Hypothalamus (tissue), 51 donors: ENCODE results near the gene PARP16.
A peak's percentile ranks its signal among the peaks of the same experiment; 100 is the strongest.
"Not testable (repeated sequence)": the region's sequence is repeated elsewhere in the genome, so short reads cannot be mapped to it uniquely, and the experiment has no call there.

ENCODE experiments used
- DNase-seq, 51 donors: peaks; one replicate each; lab custom pipeline; 2025; lab: John Stamatoyannopoulos, UW

The PARP16 gene

DNA sequence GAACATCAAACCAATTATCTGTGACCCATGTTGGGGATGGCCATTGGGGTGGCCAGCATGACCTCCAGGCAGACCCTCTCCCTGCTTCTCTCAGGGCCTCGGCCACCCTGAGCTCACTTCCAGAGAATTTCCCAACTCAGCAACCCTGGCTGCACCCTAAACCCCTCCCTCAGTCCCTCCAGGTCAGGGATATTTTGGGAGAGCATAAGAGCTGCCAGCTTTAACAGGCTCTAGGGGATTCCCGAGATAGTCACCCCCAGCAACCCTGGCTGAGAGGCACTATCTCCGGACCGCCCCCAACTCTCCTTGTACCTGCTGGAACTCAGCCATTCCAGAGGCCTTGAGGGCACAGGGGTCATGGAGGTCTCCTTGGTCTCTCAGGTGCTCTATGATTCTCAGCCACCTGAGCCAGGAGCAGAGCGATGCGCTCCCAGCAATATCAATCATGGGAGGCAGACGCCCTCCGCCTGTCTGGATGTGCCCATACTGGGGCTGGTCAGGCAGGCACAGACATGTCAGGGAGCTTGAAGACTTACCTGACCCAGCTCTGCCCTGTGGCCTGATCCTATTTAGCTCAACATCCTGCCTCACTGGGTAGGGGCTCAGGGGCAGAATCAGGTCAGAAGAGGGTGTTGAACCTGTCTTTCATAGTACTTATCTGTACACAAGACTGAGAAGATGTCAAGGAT, 40.5 kb downstream of the PARP16 start:
- no peak for DNase-seq

DNA sequence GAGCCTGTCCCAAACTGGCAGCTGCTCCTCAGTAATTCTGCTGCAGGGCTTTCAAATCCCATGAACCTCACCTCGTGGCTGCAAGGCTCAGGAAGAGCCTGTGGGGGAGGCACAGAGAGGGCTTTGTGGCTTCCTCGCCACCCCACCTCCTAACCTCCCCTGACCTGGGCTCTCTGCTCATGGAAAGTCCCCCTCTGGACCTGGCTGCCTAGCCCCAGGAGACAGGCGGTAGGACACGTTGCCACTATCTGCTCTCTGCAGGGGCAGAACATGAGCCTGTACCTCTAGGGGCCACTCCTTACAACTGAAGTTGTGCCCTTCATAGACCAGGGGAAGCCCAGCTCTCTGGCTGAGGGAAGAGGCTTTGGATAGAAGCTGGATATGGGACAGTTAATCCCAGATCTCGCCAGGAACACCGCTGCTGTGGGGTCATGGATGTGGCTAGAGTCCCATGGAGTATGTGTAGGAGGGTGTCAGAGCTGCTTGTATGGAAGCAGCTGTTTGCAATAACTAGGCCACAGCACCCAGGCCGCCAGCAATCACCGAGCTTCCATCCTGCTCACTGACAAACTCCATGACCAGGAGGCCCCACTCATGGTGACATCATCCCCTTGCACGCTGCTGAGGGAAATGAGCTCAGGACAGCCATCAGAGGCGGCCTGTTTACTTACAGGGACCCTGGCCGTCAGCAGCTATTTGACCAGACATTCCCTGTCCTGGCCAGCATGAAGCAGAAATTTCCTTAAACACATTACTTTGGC, 41.4 kb downstream of the PARP16 start:
- DNase-seq, result peak in 1 of 51 donors; percentile 6

DNA sequence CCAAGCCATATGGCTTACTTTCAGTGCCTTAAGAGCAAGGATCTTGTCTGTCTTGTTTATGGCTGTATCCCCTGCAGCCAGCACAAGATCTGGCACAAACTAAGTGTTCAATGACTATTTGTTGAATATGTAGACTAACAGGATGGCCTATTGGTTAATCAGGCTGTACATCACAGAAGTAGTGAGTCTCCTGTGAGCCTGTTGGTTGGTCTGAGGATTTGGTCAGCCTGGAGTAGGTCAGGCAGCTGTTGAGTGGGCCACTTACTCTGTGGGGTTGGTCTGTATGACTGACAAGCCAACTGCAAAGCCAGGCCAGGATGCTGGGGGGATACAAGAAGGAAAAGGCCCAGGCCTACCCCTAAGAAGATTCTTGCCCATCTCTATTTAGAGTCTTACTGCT, 42.0 kb downstream of the PARP16 start:
- DNase-seq, result no peak

DNA sequence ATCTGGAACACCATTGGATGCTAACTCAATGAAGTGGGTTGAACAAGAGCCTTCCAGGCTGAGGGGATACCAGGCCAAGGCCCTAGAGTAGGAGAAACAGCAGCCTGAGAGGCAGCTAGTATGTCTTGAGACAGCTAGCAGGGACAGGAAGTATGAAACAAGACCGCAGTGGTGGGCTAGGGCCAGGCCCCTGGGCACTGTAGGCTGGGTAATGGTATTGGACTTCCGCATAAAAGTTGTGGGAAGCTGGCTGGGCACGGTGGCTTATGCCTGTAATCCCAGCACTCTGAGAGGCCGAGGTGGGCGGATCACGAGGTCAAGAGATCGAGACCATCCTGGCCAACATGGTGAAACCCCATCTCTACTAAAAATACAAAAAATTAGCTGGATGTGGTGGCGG, 50.2 kb downstream of the PARP16 start:
- DNase-seq, result not testable (repeated sequence)

DNA sequence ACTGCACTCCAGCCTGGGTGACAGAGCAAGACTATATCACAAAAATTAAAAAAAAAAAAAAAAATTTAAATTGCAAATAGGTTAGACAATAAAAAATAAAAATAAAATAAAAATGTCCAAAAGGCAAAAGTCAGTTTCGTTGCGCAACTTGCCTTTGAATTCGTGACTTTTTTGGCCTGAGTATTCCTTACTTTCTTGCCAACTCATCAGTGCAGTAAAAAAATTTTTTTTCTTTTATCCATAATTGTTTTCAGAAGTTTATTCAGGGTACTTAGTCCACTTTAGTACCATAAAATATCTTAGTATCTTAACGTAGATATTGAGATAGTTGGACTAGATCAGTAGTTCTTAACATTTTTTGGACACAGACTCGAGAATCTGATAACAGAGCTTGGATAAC, 53.0 kb downstream of the PARP16 start:
- DNase-seq, result no peak

DNA sequence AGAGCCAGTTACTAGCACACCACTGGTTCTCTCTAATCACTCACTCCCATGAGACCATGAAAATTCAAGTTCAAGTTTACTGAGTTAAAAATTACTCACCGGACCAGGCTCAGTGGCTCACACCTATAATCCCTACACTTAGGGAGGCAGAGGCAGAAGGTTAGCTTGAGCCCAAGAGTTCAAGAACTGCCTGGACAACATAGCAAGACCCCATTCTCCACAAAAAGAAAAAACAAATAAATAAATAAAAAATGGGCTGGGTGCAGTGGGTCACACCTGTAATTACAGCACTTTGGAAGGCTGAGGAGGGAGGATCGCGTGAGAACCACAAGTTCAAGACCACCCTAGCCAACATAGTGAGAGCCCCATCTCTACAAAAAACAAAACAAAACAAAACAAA, 54.2 kb downstream of the PARP16 start:
- no peak for DNase-seq

DNA sequence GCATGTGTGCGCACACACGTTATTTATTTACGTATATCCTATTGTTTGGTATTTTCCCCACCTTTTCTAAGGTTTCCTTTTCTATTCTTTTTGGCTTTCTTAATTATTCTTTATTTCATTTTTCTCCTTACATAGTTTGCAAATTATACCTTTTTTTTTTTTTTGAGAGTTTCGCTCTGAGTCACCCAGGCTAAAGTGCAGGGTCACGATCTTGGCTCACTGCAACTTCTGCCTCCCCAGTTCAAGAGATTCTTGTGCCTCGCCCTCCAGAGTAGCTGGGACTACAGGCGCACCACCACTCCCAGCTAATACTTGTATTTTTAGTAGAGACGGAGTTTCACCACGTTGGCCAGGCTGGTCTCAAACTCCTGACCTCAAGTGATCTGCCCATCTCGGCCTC, 55.4 kb downstream of the PARP16 start:
- no peak for DNase-seq

DNA sequence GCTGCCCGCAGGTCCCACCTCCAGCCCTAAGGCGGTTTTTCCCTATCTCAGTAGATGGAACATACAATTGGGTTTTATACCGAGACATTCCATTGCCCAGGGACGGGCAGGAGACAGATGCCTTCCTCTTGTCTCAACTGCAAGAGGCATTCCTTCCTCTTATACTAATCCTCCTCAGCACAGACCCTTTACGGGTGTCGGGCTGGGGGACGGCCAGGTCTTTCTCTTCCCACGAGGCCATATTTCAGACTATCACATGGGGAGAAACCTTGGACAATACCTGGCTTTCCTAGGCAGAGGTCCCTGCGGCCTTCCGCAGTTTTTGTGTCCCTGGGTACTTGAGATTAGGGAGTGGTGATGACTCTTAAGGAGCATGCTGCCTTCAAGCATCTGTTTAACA, 59.8 kb downstream of the PARP16 start:
- not testable (repeated sequence) for DNase-seq

DNA sequence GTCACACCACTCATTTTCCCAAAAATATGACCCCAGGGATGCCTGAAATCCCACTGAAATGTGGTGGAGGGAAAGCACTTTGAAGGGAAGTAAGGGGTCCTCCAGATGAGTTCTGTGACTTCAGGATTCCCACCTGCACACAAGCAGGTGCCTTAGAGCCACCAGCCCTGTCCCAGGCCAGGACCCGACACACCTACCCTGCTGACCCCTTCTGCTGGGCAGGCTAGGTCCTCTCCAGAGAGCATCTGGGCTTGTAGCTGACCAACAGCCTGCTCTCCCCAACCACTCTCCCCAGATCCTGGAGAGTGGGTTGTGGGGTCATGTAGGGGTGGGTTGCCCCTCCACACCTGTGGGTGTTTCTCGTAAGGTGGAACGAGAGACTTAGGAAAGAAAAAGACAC, 60.5 kb downstream of the PARP16 start:
- no peak for DNase-seq

DNA sequence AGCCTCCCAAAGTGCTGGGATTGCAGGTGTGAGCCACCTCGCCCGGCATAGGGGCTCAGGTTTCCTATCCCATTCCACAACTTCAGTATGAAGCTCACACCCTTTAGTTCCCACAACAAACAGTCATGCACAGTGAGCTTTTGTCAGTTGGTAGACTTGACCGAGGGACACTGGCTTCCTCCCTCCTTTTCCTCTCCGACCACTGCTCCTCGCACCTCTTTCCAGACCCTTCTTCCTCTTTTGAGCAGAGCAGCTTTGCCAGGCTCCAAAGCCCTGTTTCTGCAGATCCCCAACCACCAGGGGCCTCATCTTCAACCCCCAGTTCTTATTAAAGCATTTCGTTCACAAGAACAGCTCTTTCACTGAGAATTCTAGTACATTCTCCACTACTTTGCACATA, 62.7 kb downstream of the PARP16 start:
- DNase-seq, result no peak

DNA sequence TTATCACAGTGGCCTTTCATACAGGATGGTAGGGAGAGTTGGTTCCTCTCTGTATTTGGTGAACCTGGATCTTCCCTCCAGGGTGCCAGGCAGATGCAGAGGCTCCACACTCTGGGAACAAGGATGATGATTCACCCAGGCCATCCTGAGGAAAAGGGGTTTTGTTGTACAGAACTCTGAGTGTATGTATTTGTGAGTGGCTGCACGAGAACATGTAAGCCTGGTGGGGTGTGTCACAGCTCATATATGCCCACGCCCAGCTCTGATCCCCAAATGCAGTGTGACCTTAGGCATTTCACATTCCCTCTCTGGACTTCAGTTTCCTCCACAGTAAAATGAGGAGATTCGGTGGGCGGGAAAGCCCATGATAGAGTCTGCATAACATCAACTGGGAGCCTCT, 63.8 kb downstream of the PARP16 start:
- no peak for DNase-seq

DNA sequence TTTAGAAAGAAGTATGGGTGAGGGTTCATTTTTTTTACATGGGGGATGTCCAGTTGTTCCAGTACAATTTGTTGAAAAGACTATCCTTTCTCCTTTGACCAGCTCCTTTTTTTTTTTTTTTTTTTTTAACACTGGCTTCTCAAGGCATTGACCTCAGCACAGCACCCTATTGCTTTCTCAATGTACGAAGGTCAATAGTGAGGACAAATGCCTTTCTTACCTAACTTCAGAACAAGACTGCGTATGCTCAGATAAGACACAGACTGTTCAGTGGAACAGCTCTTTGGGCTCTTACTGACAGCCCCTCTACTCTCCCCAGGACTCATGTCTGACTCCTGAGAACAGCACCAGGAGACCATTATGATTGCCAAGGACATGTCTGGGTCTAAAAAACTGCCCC, 65.0 kb downstream of the PARP16 start:
- DNase-seq, result no peak

DNA sequence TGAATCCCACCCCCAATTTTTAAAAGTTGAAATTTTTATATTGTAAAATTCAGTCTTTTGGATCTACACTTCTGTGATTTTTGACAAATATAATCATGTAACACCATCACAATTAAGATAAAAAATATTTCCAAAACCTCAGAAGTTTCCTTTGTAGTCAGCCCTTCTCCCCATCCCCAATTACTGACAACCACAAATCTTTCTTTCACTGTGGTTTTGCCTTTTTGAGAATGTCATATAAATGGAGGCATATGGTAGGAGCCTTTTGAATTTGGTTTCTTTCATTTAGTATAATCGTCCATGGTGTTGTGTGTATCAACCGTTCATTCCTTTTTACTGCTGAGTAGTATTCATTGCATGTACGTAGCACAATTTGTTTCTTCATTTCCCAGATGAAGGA, 67.5 kb downstream of the PARP16 start:
- DNase-seq, result no peak

DNA sequence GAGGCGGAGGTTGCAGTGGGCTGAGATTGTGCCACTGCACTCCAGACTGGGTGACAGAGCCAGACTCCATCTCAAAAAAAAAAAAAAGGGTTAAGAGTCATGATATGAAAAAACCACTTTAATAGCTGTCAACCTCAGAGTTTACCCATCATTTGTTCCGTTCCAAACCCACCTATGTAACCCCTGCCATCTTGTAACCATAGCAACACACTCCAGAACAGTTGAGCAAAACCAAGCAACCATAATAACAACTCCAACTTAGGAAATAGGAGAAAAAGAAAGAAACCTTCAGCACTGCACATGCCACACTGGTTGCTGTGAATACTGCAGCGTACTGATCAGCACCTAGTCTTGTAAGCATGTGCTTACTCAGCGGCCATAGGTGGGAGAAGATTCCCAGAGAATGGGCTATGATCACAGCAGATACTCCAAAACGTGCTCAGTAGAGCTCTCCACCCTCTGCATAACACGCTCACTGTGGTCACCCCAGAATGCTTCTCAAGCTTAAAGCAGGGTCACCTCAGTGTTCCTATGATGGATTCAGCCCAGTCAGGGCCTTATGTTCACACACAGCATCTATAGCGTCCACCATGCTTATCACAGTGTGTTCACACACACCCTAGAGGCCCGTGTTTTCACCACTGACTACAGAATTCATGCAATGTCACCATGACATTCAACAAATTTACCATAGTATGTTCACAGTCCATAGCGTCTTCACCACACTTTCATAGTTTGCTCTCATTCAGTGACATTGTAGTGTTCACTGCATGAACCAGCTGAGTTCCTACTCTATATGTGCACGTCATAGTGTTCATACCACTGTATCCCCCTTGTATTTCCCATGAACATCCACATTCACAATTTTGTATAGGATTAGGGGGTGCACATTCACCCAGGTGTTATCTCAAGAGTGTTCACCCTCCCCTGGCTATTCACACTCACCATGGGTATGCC, 68.9 kb downstream of the PARP16 start:
- DNase-seq, result no peak

DNA sequence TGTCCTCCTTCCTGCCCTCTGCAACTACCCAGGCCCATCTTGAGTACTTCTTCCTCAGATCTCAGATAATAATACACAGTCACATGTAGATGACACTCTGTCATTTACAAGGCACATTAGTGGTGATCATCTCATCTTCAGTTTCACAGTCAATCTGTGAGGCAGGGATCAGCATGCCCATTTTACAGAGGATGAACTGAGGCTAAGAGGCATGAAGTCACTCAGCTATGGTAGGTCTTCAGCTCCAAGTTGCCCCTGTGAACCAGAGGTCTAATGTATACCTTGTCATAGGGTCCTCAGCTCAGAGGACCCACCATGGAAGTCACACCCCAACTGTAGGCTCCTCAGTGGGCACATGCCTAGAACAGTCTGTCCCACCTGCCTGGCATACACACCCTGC, 71.2 kb downstream of the PARP16 start:
- DNase-seq, result no peak

DNA sequence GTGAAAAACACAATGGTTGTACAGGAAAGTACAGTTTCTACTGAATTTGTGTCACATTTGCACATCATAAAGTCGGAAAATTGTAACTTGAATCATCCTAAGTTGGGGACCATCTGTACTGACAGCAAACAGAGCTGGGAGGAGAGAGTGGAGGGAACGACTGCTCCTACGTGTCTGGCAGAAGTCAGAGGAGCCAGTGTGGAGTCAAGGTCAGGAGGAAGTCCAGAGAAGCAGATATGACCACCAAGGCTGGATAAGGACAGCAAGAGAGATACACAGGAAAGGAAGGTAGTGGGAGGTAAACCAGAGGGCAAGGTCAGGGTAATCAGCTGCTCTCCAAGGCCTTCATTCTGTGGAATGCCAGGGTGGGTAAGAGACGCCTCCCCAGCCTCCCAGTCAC, 72.7 kb downstream of the PARP16 start:
- DNase-seq, result no peak

DNA sequence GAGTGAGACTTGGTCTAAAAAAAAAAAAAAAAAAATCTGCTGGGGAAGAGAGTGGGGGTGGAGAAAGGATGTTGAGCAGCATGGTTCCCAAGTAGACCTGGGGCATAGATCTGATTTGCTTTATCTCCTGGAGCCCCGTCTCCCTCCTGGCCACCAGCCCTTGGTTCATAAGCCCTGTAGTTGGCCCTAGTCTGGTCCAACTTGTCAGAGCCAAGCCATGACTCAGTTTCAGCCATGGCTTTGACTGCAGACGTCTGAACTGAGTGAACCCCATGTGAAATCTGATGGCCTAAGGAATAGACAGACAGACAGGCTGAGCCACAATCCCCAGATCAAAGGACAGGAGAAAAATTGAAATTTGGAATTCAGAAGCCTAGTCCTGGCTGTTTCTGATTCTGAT, 73.4 kb downstream of the PARP16 start:
- DNase-seq, result no peak

DNA sequence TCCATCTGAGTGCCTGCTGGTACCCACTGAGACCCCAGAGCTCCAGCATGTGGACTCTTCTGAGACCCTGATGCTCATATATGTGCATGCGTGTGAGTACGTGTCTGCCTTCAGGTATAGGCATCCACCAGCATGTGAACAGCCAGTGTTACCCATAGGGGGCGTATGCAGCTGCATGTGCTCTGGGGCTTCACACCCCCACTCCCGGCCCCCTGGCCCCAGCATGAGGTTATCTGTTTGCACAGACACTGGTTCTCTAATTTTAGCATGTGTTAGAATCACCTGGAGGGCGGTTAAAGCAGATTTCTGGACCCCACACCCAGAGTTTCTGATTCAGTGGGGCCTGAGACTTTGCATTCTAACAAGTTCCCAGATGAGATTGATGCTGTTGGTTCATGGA, 74.6 kb downstream of the PARP16 start:
- no peak for DNase-seq

DNA sequence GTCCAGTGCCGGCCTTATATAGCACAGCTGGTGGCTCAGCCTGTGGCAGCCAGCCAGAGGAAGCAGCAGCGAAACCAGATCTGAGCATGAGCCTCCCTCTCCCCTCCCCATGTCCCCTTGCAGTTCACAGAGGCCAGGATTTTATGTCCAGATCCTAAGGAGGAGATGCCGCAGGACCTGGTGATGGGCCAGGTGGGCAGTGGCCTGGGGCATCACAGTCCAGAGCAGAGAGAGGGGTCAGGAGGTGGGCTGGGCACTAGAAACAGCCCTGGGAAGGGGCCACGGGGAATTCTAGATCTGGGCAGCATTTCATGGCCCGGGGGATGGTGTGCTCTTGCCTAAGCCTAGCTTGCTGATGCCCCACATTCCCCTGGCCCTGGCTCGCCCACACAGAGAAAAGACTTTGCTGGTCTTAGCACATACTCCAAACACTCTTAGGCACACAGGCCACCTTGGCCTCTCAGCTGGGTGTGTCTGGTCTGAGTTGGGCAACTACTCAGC, 75.2 kb downstream of the PARP16 start:
- DNase-seq, result no peak

DNA sequence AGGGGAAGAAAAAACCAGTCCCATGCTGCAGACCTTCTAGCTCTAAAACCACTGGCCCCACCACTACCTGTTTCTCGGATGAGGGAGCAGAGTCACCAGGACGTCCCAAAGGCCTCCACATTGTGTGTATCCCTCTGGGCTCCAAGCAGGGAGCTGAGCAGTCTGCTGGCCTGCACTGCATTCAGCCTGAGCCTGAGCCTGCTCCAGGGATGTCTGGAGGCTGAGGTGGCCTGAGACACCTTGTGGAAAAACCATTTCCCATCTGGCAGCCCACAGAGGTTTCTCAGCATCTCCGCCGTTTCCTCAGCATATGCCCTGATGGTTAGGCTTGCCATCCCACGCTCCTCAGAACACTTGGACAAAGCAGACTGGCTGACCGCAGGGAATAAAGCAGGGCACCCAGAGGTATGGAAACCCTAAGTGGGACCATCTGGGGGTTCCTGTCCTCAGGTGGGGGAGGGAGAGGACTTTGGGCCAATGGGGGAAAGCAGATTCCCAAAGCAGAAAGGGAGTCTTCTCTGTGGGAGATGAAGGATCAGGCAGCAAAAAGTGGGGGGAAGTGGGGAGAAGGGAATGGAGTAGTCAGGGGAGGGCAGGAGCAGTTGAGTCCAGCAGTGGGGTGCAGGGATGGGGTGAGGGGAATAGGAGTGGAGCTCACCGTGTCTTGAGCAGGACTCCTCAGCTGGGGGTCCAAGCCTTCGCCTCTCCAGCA, 75.8 kb downstream of the PARP16 start, which contains the start of gene CILP:
Gene CILP (minus strand): TSS at position 704 of the 712 bp plus-strand sequence. CDS start 1,718 bp downstream, outside the sequence.
- DNase-seq, result no peak
